HG02885 (cell line): ENCODE data around the gene FIGNL2.
"Not testable (repeated sequence)": the region's sequence is repeated elsewhere in the genome, so short reads cannot be mapped to it uniquely, and the experiment has no call there.

Experiments used
- ATAC-seq: cut with Tn5 transposase; IDR thresholded peaks from one replicate; pipeline ENCODE4 v1.9.1; 2021; ENCODE audit warnings: mild to moderate bottlenecking; ENCODE audit not compliant: unreplicated experiment, poor library complexity

FIGNL2 gene

GRCh38 chr12:51848326-51848727 is at the start of gene FIGNL2:
Gene FIGNL2 (minus strand): TSS chr12:51848718. CDS start chr12:51822413, 26,305 bp downstream.
- no peak for ATAC-seq

GRCh38 chr12:51897181-51897580 is 48.7 kb upstream of the FIGNL2 start:
- no peak for ATAC-seq

- no peak for ATAC-seq
Measured at GRCh38 chr12:51896236-51896635, 47.7 kb upstream of the FIGNL2 start.

GRCh38 chr12:51895378-51896135 is 47.0 kb upstream of the FIGNL2 start:
- ATAC-seq: no peak

- no peak for ATAC-seq
Measured at GRCh38 chr12:51893786-51894185, 45.3 kb upstream of the FIGNL2 start.

- no peak for ATAC-seq
Measured at GRCh38 chr12:51891843-51892242, 43.3 kb upstream of the FIGNL2 start.

- no peak for ATAC-seq
Measured at GRCh38 chr12:51890511-51891171, 42.1 kb upstream of the FIGNL2 start.

- ATAC-seq: no peak
Measured at GRCh38 chr12:51890133-51890464, 41.6 kb upstream of the FIGNL2 start.

- ATAC-seq: no peak
Measured at GRCh38 chr12:51889216-51890132, 41.0 kb upstream of the FIGNL2 start.

- no peak for ATAC-seq
Measured at GRCh38 chr12:51888316-51889215, 40.0 kb upstream of the FIGNL2 start.

GRCh38 chr12:51887476-51888315 is 39.2 kb upstream of the FIGNL2 start, which contains the start of gene ANKRD33:
Gene ANKRD33 (plus strand): TSS chr12:51888103. CDS start chr12:51888187, 84 bp downstream.
- ATAC-seq: no peak

GRCh38 chr12:51886021-51886710 is 37.6 kb upstream of the FIGNL2 start:
- ATAC-seq: no peak

GRCh38 chr12:51885294-51886020 is 36.9 kb upstream of the FIGNL2 start:
- not testable (repeated sequence) for ATAC-seq

- ATAC-seq: no peak
Measured at GRCh38 chr12:51884676-51885229, 36.2 kb upstream of the FIGNL2 start.

- ATAC-seq: no peak
Measured at GRCh38 chr12:51883998-51884675, 35.6 kb upstream of the FIGNL2 start.

- no peak for ATAC-seq
Measured at GRCh38 chr12:51883295-51883694, 34.8 kb upstream of the FIGNL2 start.

- ATAC-seq: no peak
Measured at GRCh38 chr12:51879102-51879501, 30.6 kb upstream of the FIGNL2 start.
